HEK293 (cell line): ENCODE results near the gene ASPSCR1.

ENCODE experiments used
- CTCF ChIA-PET: fragments of 350-600 bp; formaldehyde crosslinking; extraction: SDS; loops from one replicate; lab custom pipeline; 2021; ENCODE audit warnings: antibody characterized with exemption; lab: Yijun Ruan, JAX
- POLR2A ChIA-PET: fragments of 300-600 bp; formaldehyde crosslinking; extraction: SDS; loops from one replicate; lab custom pipeline; 2020; ENCODE audit warnings: antibody characterized with exemption, inconsistent platforms; lab: Yijun Ruan, JAX
- H3K27ac ChIP-seq: fragments of 200-500 bp; sonication (Bioruptor generic); 2 replicates; pipeline ENCODE4 v1.5.1; 2014; ENCODE audit warnings: low read depth, low read length, control low read depth, inconsistent platforms; ENCODE audit errors: extremely low read depth
- H3K36me3 ChIP-seq, 2 experiments: fragments of 200-500 bp in 1 of 2; sonication (Bioruptor generic) in 1 of 2; 1 replicate in 1 of 2; 2 replicates in 1 of 2; pipeline ENCODE4 v1.5.1; 2014 to 2017; ENCODE audit warnings: inconsistent platforms in 2 of 2, low read length in 2 of 2; ENCODE audit not compliant: control insufficient read depth in 2 of 2, insufficient read depth in 1 of 2
- H3K4me1 ChIP-seq: fragments of 200-500 bp; sonication (Bioruptor generic); 2 replicates; pipeline ENCODE4 v1.5.1; 2014; ENCODE audit warnings: mild to moderate bottlenecking, low read length, inconsistent platforms; ENCODE audit not compliant: control insufficient read depth, insufficient read depth
- H3K4me3 ChIP-seq: 2 replicates; pipeline ENCODE4 v1.5.1; 2011; ENCODE audit warnings: low read depth, mild to moderate bottlenecking, control low read depth, low read length, moderate library complexity
- H3K9me3 ChIP-seq: fragments of 200-500 bp; sonication (Bioruptor generic); 2 replicates; pipeline ENCODE4 v1.5.1; 2014; ENCODE audit warnings: low read depth, low read length, inconsistent platforms; ENCODE audit not compliant: control insufficient read depth, insufficient read depth
- KLF10 ChIP-seq: fragments of 450-650 bp; IDR thresholded peaks from 2 replicates; pipeline ENCODE4 v1.5.1; 2018; ENCODE audit warnings: missing biosample characterization, mild to moderate bottlenecking, missing genetic modification characterization
- KLF17 ChIP-seq: fragments of 450-650 bp; formaldehyde crosslinking; IDR thresholded peaks from 2 replicates; pipeline ENCODE4 v1.5.1; 2016; ENCODE audit warnings: missing biosample characterization, missing genetic modification characterization
- KLF8 ChIP-seq: fragments of 450-650 bp; formaldehyde crosslinking; IDR thresholded peaks from 2 replicates; pipeline ENCODE4 v1.5.1; 2016; ENCODE audit warnings: missing biosample characterization, missing genetic modification characterization
- PRDM10 ChIP-seq: fragments of 450-650 bp; formaldehyde crosslinking; IDR thresholded peaks from 2 replicates; pipeline ENCODE4 v1.5.1; 2016; ENCODE audit warnings: missing biosample characterization, missing genetic modification characterization
- SALL2 ChIP-seq: fragments of 450-650 bp; formaldehyde crosslinking; IDR thresholded peaks from 2 replicates; pipeline ENCODE4 v1.5.0; 2017; ENCODE audit warnings: missing biosample characterization, mild to moderate bottlenecking, missing genetic modification characterization, borderline replicate concordance
- SP2 ChIP-seq: fragments of 450-650 bp; formaldehyde crosslinking; IDR thresholded peaks from 2 replicates; pipeline ENCODE4 v1.5.1; 2016; ENCODE audit warnings: missing biosample characterization, missing genetic modification characterization
- SP3 ChIP-seq: fragments of 450-650 bp; formaldehyde crosslinking; IDR thresholded peaks from 2 replicates; pipeline ENCODE4 v1.5.1; 2016; ENCODE audit warnings: missing biosample characterization, missing genetic modification characterization
- WT1 ChIP-seq: fragments of 450-650 bp; formaldehyde crosslinking; IDR thresholded peaks from 2 replicates; pipeline ENCODE4 v1.5.1; 2016; ENCODE audit warnings: missing biosample characterization, missing genetic modification characterization
- ZBTB26 ChIP-seq: fragments of 450-650 bp; formaldehyde crosslinking; optimal IDR thresholded peaks from 2 replicates; pipeline ENCODE3; 2016; ENCODE audit warnings: missing biosample characterization, mild to moderate bottlenecking, missing genetic modification characterization
- ZBTB48 ChIP-seq: fragments of 450-650 bp; formaldehyde crosslinking; IDR thresholded peaks from 2 replicates; pipeline ENCODE4 v1.5.1; 2016; ENCODE audit warnings: missing biosample characterization, missing genetic modification characterization
- ZBTB6 ChIP-seq: fragments of 450-650 bp; formaldehyde crosslinking; IDR thresholded peaks from 2 replicates; pipeline ENCODE4 v1.5.1; 2017; ENCODE audit warnings: missing biosample characterization, missing genetic modification characterization
- ZFP37 ChIP-seq: fragments of 450-650 bp; formaldehyde crosslinking; IDR thresholded peaks from 2 replicates; pipeline ENCODE4 v1.5.1; 2016; ENCODE audit warnings: missing biosample characterization, missing genetic modification characterization
- ZNF114 ChIP-seq: fragments of 450-650 bp; formaldehyde crosslinking; IDR thresholded peaks from 2 replicates; pipeline ENCODE4 v1.5.0; 2017; ENCODE audit warnings: missing biosample characterization, missing genetic modification characterization
- ZNF175 ChIP-seq: fragments of 450-650 bp; formaldehyde crosslinking; IDR thresholded peaks from 2 replicates; pipeline ENCODE4 v1.5.1; 2016; ENCODE audit warnings: missing biosample characterization, missing genetic modification characterization
- ZNF2 ChIP-seq: fragments of 450-650 bp; formaldehyde crosslinking; IDR thresholded peaks from 2 replicates; pipeline ENCODE4 v1.5.1; 2016; ENCODE audit warnings: missing biosample characterization, missing genetic modification characterization
- ZNF341 ChIP-seq: fragments of 450-650 bp; formaldehyde crosslinking; IDR thresholded peaks from 2 replicates; pipeline ENCODE4; 2016; ENCODE audit warnings: low read depth, missing biosample characterization, missing genetic modification characterization
- ZNF362 ChIP-seq: fragments of 450-650 bp; formaldehyde crosslinking; IDR thresholded peaks from 2 replicates; pipeline ENCODE4 v1.5.1; 2016; ENCODE audit warnings: missing biosample characterization, missing genetic modification characterization
- ZNF394 ChIP-seq: fragments of 450-650 bp; formaldehyde crosslinking; IDR thresholded peaks from 2 replicates; pipeline ENCODE4 v1.5.1; 2016; ENCODE audit warnings: missing biosample characterization, missing genetic modification characterization, mild to moderate bottlenecking, moderate library complexity, borderline replicate concordance
- ZNF544 ChIP-seq: fragments of 450-650 bp; formaldehyde crosslinking; IDR thresholded peaks from 2 replicates; pipeline ENCODE4 v1.5.0; 2017; ENCODE audit warnings: missing biosample characterization, missing genetic modification characterization
- ZNF658 ChIP-seq: fragments of 450-650 bp; formaldehyde crosslinking; IDR thresholded peaks from 2 replicates; pipeline ENCODE4; 2016; ENCODE audit warnings: missing biosample characterization, missing genetic modification characterization
- TF ChIP-seq, protein P1 (sequence below): fragments of 450-650 bp; formaldehyde crosslinking; IDR thresholded peaks from 2 replicates; pipeline ENCODE4 v1.5.1; 2016; ENCODE audit warnings: missing biosample characterization, missing genetic modification characterization
- TF ChIP-seq, protein P2 (sequence below): fragments of 450-650 bp; formaldehyde crosslinking; IDR thresholded peaks from 2 replicates; pipeline ENCODE4 v1.5.1; 2016; ENCODE audit warnings: missing biosample characterization, missing genetic modification characterization

Gene ASPSCR1

DNA sequence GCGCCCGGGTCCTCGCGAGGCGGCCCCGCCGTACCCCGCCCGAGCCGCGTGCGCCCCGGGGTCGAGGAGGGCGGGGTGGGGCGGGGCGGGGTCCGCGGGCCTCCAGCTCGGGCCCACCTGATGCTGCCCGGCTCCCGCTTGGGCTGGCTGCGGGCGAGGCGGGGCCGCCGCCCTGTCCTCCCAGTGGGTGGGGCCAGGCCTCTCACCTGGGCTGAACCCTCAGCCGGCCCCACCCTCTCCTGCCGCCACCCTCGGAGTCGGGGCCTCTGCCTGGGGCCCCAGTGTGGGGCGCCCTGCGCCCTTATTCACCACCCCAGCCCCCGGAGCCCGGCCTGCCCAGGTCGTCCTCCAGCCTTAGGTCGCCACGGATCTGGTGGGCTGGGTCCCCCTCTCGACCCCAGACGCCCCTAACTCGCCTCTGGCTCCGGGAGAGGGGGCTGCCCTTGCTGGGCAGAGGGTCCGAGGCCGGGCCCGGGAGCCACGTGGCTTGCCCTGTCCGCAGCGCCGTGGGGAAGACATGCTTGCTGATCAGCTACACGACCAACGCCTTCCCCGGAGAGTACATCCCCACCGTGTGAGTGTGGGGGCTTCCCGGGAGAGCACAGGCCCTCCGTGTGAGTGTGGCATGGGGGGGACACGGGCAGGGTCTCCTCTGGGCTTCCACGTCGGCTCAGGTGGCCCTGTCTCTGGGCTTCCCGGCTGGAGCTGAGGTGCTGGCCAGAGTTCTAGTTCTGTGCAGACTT lies 54.6 kb downstream of the ASPSCR1 start (continued):
- TF ChIP-seq, protein P1, sequence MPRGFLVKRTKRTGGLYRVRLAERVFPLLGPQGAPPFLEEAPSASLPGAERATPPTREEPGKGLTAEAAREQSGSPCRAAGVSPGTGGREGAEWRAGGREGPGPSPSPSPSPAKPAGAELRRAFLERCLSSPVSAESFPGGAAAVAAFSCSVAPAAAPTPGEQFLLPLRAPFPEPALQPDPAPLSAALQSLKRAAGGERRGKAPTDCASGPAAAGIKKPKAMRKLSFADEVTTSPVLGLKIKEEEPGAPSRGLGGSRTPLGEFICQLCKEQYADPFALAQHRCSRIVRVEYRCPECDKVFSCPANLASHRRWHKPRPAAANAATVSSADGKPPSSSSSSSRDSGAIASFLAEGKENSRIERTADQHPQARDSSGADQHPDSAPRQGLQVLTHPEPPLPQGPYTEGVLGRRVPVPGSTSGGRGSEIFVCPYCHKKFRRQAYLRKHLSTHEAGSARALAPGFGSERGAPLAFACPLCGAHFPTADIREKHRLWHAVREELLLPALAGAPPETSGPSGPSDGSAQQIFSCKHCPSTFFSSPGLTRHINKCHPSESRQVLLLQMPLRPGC (tag by site-specific recombination) = no peak
- TF ChIP-seq ZBTB6 (tag by site-specific recombination) (no peak), ZFP37 (tag by site-specific recombination) (no peak), ZNF362 (tag by site-specific recombination) (no peak), ZNF114 (tag by site-specific recombination) (no peak), ZNF658 (tag by site-specific recombination) (no peak), ZNF2 (tag by site-specific recombination) (no peak), ZNF394 (tag by site-specific recombination) (no peak), KLF10 (tag by site-specific recombination) (peak; percentile 72; the same call in 1 of the 2 replicates), ZBTB26 (tag by site-specific recombination) (peak; percentile 39), ZNF175 (tag by site-specific recombination) (no peak), SP3 (tag by site-specific recombination) (peak; percentile 84)

GRCh38 chr17:82033359-82034085 lies 56.1 kb downstream of the ASPSCR1 start:
- no peak overlapping the region for H3K4me3 ChIP-seq
- TF ChIP-seq, protein P2, sequence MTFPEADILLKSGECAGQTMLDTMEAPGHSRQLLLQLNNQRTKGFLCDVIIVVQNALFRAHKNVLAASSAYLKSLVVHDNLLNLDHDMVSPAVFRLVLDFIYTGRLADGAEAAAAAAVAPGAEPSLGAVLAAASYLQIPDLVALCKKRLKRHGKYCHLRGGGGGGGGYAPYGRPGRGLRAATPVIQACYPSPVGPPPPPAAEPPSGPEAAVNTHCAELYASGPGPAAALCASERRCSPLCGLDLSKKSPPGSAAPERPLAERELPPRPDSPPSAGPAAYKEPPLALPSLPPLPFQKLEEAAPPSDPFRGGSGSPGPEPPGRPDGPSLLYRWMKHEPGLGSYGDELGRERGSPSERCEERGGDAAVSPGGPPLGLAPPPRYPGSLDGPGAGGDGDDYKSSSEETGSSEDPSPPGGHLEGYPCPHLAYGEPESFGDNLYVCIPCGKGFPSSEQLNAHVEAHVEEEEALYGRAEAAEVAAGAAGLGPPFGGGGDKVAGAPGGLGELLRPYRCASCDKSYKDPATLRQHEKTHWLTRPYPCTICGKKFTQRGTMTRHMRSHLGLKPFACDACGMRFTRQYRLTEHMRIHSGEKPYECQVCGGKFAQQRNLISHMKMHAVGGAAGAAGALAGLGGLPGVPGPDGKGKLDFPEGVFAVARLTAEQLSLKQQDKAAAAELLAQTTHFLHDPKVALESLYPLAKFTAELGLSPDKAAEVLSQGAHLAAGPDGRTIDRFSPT (tag by site-specific recombination) = peak; percentile 66
- TF ChIP-seq ZNF544 = no peak
- TF ChIP-seq WT1 (tag by site-specific recombination) = peak; percentile 44; the same call in 1 of the 2 replicates
- 0 out of 2 replicates have a peak, but pooled peaks have one; percentile 42 for TF ChIP-seq KLF8
- TF ChIP-seq SP2 (tag by site-specific recombination) = peak; percentile 17; the same call in 1 of the 2 replicates
- TF ChIP-seq KLF17 (tag by site-specific recombination) = peak; percentile 50; the same call in 1 of the 2 replicates
- no peak for TF ChIP-seq PRDM10 (tag by site-specific recombination)
- TF ChIP-seq ZNF341 = peak; percentile 51
- 0 out of 2 replicates have a peak, but pooled peaks have one; percentile 38 for TF ChIP-seq ZBTB48 (tag by site-specific recombination)
- TF ChIP-seq SALL2 (tag by site-specific recombination) = no peak

More at GRCh38 chr17:82033359-82034085, 56.1 kb downstream of the ASPSCR1 start:
- ChIA-PET CTCF (interaction anchor here (7.2 kb wide), 1 partner anchor 12 kb away, joined by 42 read pairs; the partner anchor contains the start of genes CENPX and LRRC45), POLR2A (interaction anchor here (1.6 to 6.0 kb wide), 4 partner anchors 11 to 56 kb away, joined by 7 to 56 read pairs (median 21); partner anchors contain the start of genes CENPX, GPS1, LRRC45 and RFNG)
- Histone ChIP-seq H3K27ac (no peak overlapping the region), H3K9me3 (no peaks in the 10 kb centered on the region), H3K36me3 (peaks cover 0 to 51% of the 10 kb centered on the region in 2 experiments; a peak in 1 of 3 replicates), H3K4me1 (peaks cover 10% of the 10 kb centered on the region)
